Measurements from ENCODE around the gene SEC14L5. TPM values are rescaled to one million over a fixed set of nuclear protein-coding genes. Genes with fewer than 3 reads are reported as not detected.

SEC14L5 gene
- total and polyA plus RNA-seq, 2 experiments from 2014 or later: 2.6 to 5.9 TPM

- Histone ChIP-seq H3K36me3 (ENCODE audit: insufficient read depth) (no peaks in the 10 kb centered on the region), H3K27me3 (ENCODE audit: insufficient read depth) (peaks cover 6% of the 10 kb centered on the region), H3K4me1 (ENCODE audit: insufficient read depth) (peaks cover 12% of the 10 kb centered on the region), H4K20me1 (replicated peaks; ENCODE audit: insufficient read depth) (no peaks in the 10 kb centered on the region), H3K4me2 (no peak overlapping the region), H3K79me2 (replicated peaks; ENCODE audit: insufficient read depth) (no peaks in the 10 kb centered on the region; the same call in 1 of the 2 replicates), H3F3A (replicated peaks; ENCODE audit: low read depth) (no peaks in the 10 kb centered on the region), H3K4me3 (no peak overlapping the region), H3K27ac (ENCODE audit: low read depth) (no peak overlapping the region), H3K9me2 (ENCODE audit: insufficient read depth) (no peaks in the 10 kb centered on the region), H2AFZ (no peak overlapping the region)
- no peaks in the 10 kb centered on the region; the same call in 2 of the 3 replicates for H3K36me3 Mint-ChIP-seq (ENCODE audit: low read depth)
- H3K4me3 Mint-ChIP-seq: no peak overlapping the region
- H3K27me3 Mint-ChIP-seq (ENCODE audit: insufficient read depth, low read depth, poor library complexity): peaks cover 24% of the 10 kb centered on the region
- TF ChIP-seq REST (IDR thresholded peaks at IDR 0.05; ENCODE audit: unreplicated experiment): no peak
- H3K9me3 Mint-ChIP-seq: no peaks in the 10 kb centered on the region
- peaks cover 15% of the 10 kb centered on the region for H3K4me1 Mint-ChIP-seq
- H3K27ac Mint-ChIP-seq: no peak overlapping the region
- ATAC-seq (no peak), DNase-seq (ENCODE audit: low spot score) (no peak)
Observed at GRCh38 chr16:5030251-5030870, 72.2 kb downstream of the SEC14L5 start.

- TF ChIP-seq CREB1 (CRISPR knock-in tag; IDR thresholded peaks at IDR 0.05; ENCODE audit: low read depth) (no peak), JUNB (IDR thresholded peaks at IDR 0.05; ENCODE audit: unreplicated experiment) (no peak), CTCF (conservative IDR thresholded peaks at IDR 0.05; ENCODE audit: low read depth in 2 of 2) (no peak), EZH2 (IDR thresholded peaks at IDR 0.05; ENCODE audit: low read depth, unreplicated experiment) (no peak), NANOG (IDR thresholded peaks at IDR 0.05; ENCODE audit: borderline replicate concordance) (no peak)
- H3K9me2 ChIP-seq (ENCODE audit: insufficient read depth): no peaks in the 10 kb centered on the region
- H3K4me1 Mint-ChIP-seq: peaks cover 26% of the 10 kb centered on the region
- H3K79me2 ChIP-seq (replicated peaks; ENCODE audit: insufficient read depth): no peaks in the 10 kb centered on the region; the same call in 1 of the 2 replicates
- H4K20me1 ChIP-seq (replicated peaks; ENCODE audit: insufficient read depth): no peaks in the 10 kb centered on the region
- H3K4me1 ChIP-seq (ENCODE audit: insufficient read depth): peaks cover 24% of the 10 kb centered on the region
- no peak overlapping the region for H2AFZ ChIP-seq
- H3K27me3 Mint-ChIP-seq (ENCODE audit: insufficient read depth, low read depth, poor library complexity): peaks cover 25% of the 10 kb centered on the region
- no peak overlapping the region for H3K4me3 ChIP-seq
- no peaks in the 10 kb centered on the region for H3K36me3 ChIP-seq (ENCODE audit: insufficient read depth)
- H3K4me3 Mint-ChIP-seq: peak overlapping the region; percentile 83; the same call in 2 of the 3 replicates
- ATAC-seq (no peak), DNase-seq (ENCODE audit: low spot score) (no peak)
- peaks cover 6% of the 10 kb centered on the region for H3K27me3 ChIP-seq (ENCODE audit: insufficient read depth)
- no peaks in the 10 kb centered on the region for H3K9me3 Mint-ChIP-seq
- no peak overlapping the region for H3K27ac ChIP-seq (ENCODE audit: low read depth)
- H3F3A ChIP-seq (replicated peaks; ENCODE audit: low read depth): peaks cover 10% of the 10 kb centered on the region
- H3K4me2 ChIP-seq: no peak overlapping the region
- no peaks in the 10 kb centered on the region; the same call in 2 of the 3 replicates for H3K36me3 Mint-ChIP-seq (ENCODE audit: low read depth)
- no peak overlapping the region for H3K27ac Mint-ChIP-seq
Observed at GRCh38 chr16:5031601-5032000, 73.5 kb downstream of the SEC14L5 start.
